Measurements from ENCODE around the gene PSG6. TPM values are rescaled to one million over a fixed set of nuclear protein-coding genes. Genes with fewer than 3 reads are reported as not detected.
"Not testable (repeated sequence)": the region's sequence is repeated elsewhere in the genome, so short reads cannot be mapped to it uniquely, and the experiment has no call there.

The PSG6 gene
- total RNA-seq, 3 donors from 2014 or later (not counting 1 experiment from before 2014, with no cell fraction given): not detected

- no peak for ATAC-seq
- 38% methylated on average over 10 of the region's 13 CpGs for WGBS (ENCODE audit: insufficient coverage)
- H3K4me3 Mint-ChIP-seq: no peak overlapping the region
- peaks cover 14 to 47% of the 10 kb centered on the region in 2 donors for H3K27me3 Mint-ChIP-seq (ENCODE audit: low read depth in 2 of 2)
- no peaks in the 10 kb centered on the region for H3K9me3 Mint-ChIP-seq
- H3K4me1 ChIP-seq (ENCODE audit: control insufficient read depth, insufficient read depth, low read length): no peaks in the 10 kb centered on the region
- intact Hi-C loops (cut with micrococcal nuclease): no loop called here
- H3K27me3 ChIP-seq (ENCODE audit: control insufficient read depth, insufficient read depth, low read length): no peaks in the 10 kb centered on the region
- H3K4me1 Mint-ChIP-seq: no peaks in the 10 kb centered on the region
- no peak for DNase-seq
- H3K36me3 Mint-ChIP-seq: no peaks in the 10 kb centered on the region
- no peaks in the 10 kb centered on the region for H3K9me3 ChIP-seq (ENCODE audit: control insufficient read depth, insufficient read depth, low read length)
- no peaks in the 10 kb centered on the region for H3K36me3 ChIP-seq (ENCODE audit: control insufficient read depth, insufficient read depth, low read length)
- H3K27ac Mint-ChIP-seq: no peak overlapping the region
- no peak overlapping the region for H3K4me3 ChIP-seq (ENCODE audit: low read length)
- no peak for TF ChIP-seq CTCF (IDR thresholded peaks at IDR 0.05)
- no peak overlapping the region for H3K27ac ChIP-seq (ENCODE audit: low read length)
These were observed 24.6 kb upstream of the PSG6 start for GRCh38 chr19:42942187-42942789.

- H3K4me1 ChIP-seq (ENCODE audit: control insufficient read depth, insufficient read depth, low read length); DNase-seq; H3K9me3 ChIP-seq (ENCODE audit: control insufficient read depth, insufficient read depth, low read length); H3K9me3 Mint-ChIP-seq; H3K27me3 ChIP-seq (ENCODE audit: control insufficient read depth, insufficient read depth, low read length); H3K4me3 Mint-ChIP-seq; H3K36me3 ChIP-seq (ENCODE audit: control insufficient read depth, insufficient read depth, low read length); intact Hi-C loops (cut with micrococcal nuclease); ATAC-seq; H3K27ac ChIP-seq (ENCODE audit: low read length); H3K4me3 ChIP-seq (ENCODE audit: low read length); H3K27ac Mint-ChIP-seq; H3K4me1 Mint-ChIP-seq; H3K36me3 Mint-ChIP-seq: not testable (repeated sequence)
- 79% methylated on average over 3 of the region's 3 CpGs for WGBS (ENCODE audit: insufficient coverage)
- peaks cover 10 to 28% of the 10 kb centered on the region in 2 donors for H3K27me3 Mint-ChIP-seq (ENCODE audit: low read depth in 2 of 2)
These were observed 19.4 kb upstream of the PSG6 start, which contains the start of gene PSG7 for GRCh38 chr19:42937107-42937506. TSS of gene PSG7 (minus strand) at chr19:42937207. CDS start at chr19:42937076, 131 bp downstream.

GRCh38 chr19:42934726-42935125, 17.0 kb upstream of the PSG6 start:
- H3K4me3 Mint-ChIP-seq; H3K27ac ChIP-seq (ENCODE audit: low read length); ATAC-seq; DNase-seq; H3K36me3 ChIP-seq (ENCODE audit: control insufficient read depth, insufficient read depth, low read length); H3K9me3 Mint-ChIP-seq; H3K36me3 Mint-ChIP-seq; H3K27ac Mint-ChIP-seq; H3K4me3 ChIP-seq (ENCODE audit: low read length); H3K27me3 ChIP-seq (ENCODE audit: control insufficient read depth, insufficient read depth, low read length); H3K4me1 Mint-ChIP-seq; H3K9me3 ChIP-seq (ENCODE audit: control insufficient read depth, insufficient read depth, low read length); H3K4me1 ChIP-seq (ENCODE audit: control insufficient read depth, insufficient read depth, low read length); intact Hi-C loops (cut with micrococcal nuclease): not testable (repeated sequence)
- peaks cover 9 to 22% of the 10 kb centered on the region in 2 donors for H3K27me3 Mint-ChIP-seq (ENCODE audit: low read depth in 2 of 2)

GRCh38 chr19:42934183-42934582, 16.5 kb upstream of the PSG6 start:
- H3K4me1 ChIP-seq (ENCODE audit: control insufficient read depth, insufficient read depth, low read length); ATAC-seq; DNase-seq; H3K4me3 ChIP-seq (ENCODE audit: low read length); H3K9me3 ChIP-seq (ENCODE audit: control insufficient read depth, insufficient read depth, low read length); H3K36me3 Mint-ChIP-seq; H3K4me1 Mint-ChIP-seq; H3K27ac Mint-ChIP-seq; H3K9me3 Mint-ChIP-seq; H3K4me3 Mint-ChIP-seq; H3K36me3 ChIP-seq (ENCODE audit: control insufficient read depth, insufficient read depth, low read length); H3K27me3 ChIP-seq (ENCODE audit: control insufficient read depth, insufficient read depth, low read length); H3K27ac ChIP-seq (ENCODE audit: low read length); intact Hi-C loops (cut with micrococcal nuclease): not testable (repeated sequence)
- H3K27me3 Mint-ChIP-seq (ENCODE audit: low read depth in 2 of 2): peaks cover 6 to 22% of the 10 kb centered on the region in 2 donors

- not testable (repeated sequence) for H3K4me1 Mint-ChIP-seq
These were observed 15.7 kb upstream of the PSG6 start for GRCh38 chr19:42933412-42933811.

GRCh38 chr19:42932485-42933101, 14.9 kb upstream of the PSG6 start:
- H3K4me3 Mint-ChIP-seq; ATAC-seq; DNase-seq; H3K36me3 ChIP-seq (ENCODE audit: control insufficient read depth, insufficient read depth, low read length); H3K27ac Mint-ChIP-seq; H3K27me3 ChIP-seq (ENCODE audit: control insufficient read depth, insufficient read depth, low read length); H3K4me1 ChIP-seq (ENCODE audit: control insufficient read depth, insufficient read depth, low read length); H3K36me3 Mint-ChIP-seq; H3K27ac ChIP-seq (ENCODE audit: low read length); intact Hi-C loops (cut with micrococcal nuclease); H3K4me3 ChIP-seq (ENCODE audit: low read length); H3K9me3 Mint-ChIP-seq; H3K9me3 ChIP-seq (ENCODE audit: control insufficient read depth, insufficient read depth, low read length); H3K4me1 Mint-ChIP-seq: not testable (repeated sequence)
- WGBS (ENCODE audit: insufficient coverage): 88% methylated on average over 4 of the region's 5 CpGs
- peaks cover 3 to 27% of the 10 kb centered on the region in 2 donors for H3K27me3 Mint-ChIP-seq (ENCODE audit: low read depth in 2 of 2)

More at GRCh38 chr19:42933412-42933811, 15.7 kb upstream of the PSG6 start:
- H3K9me3 ChIP-seq (ENCODE audit: control insufficient read depth, insufficient read depth, low read length); H3K4me3 ChIP-seq (ENCODE audit: low read length); H3K9me3 Mint-ChIP-seq; ATAC-seq; intact Hi-C loops (cut with micrococcal nuclease); DNase-seq; H3K27ac Mint-ChIP-seq; H3K36me3 Mint-ChIP-seq; H3K4me3 Mint-ChIP-seq; H3K27me3 ChIP-seq (ENCODE audit: control insufficient read depth, insufficient read depth, low read length); H3K4me1 ChIP-seq (ENCODE audit: control insufficient read depth, insufficient read depth, low read length); H3K27ac ChIP-seq (ENCODE audit: low read length); H3K36me3 ChIP-seq (ENCODE audit: control insufficient read depth, insufficient read depth, low read length): not testable (repeated sequence)
- H3K27me3 Mint-ChIP-seq (ENCODE audit: low read depth in 2 of 2): peaks cover 5 to 22% of the 10 kb centered on the region in 2 donors
- 79% methylated on average over 3 of the region's 3 CpGs for whole genome bisulfite sequencing (ENCODE audit: insufficient coverage)

GRCh38 chr19:42930214-42930613, 12.5 kb upstream of the PSG6 start:
- H3K36me3 Mint-ChIP-seq; intact Hi-C loops (cut with micrococcal nuclease); H3K4me1 Mint-ChIP-seq; H3K27ac Mint-ChIP-seq; ATAC-seq; H3K4me1 ChIP-seq (ENCODE audit: control insufficient read depth, insufficient read depth, low read length); H3K9me3 Mint-ChIP-seq; H3K36me3 ChIP-seq (ENCODE audit: control insufficient read depth, insufficient read depth, low read length); H3K27ac ChIP-seq (ENCODE audit: low read length); H3K4me3 Mint-ChIP-seq; H3K4me3 ChIP-seq (ENCODE audit: low read length); H3K9me3 ChIP-seq (ENCODE audit: control insufficient read depth, insufficient read depth, low read length); H3K27me3 ChIP-seq (ENCODE audit: control insufficient read depth, insufficient read depth, low read length): not testable (repeated sequence)
- 7% methylated on average over 1 of the region's 1 CpG for WGBS (ENCODE audit: insufficient coverage)
- peak in 1 of 2 donors; percentile 6 for DNase-seq
- H3K27me3 Mint-ChIP-seq (ENCODE audit: low read depth in 2 of 2): peaks cover 7 to 34% of the 10 kb centered on the region in 2 donors
